Esophagus (tissue), 2 donors: Measurements from ENCODE around the gene USP46. TPM values are rescaled to one million over a fixed set of nuclear protein-coding genes. Genes with fewer than 3 reads are reported as not detected.
A peak's percentile ranks its signal among the peaks of the same experiment; 100 is the strongest.

ENCODE experiments used
- H3K27ac ChIP-seq, 2 donors: one replicate each; pipeline ENCODE4 v1.5.1; 2013; ENCODE audit warnings: low read depth in 2 of 2, mild to moderate bottlenecking in 2 of 2, inconsistent platforms in 1 of 2, low read length in 1 of 2, moderate library complexity in 1 of 2
- H3K27me3 ChIP-seq, 2 donors: one replicate each; pipeline ENCODE4 v1.6.1; 2013; ENCODE audit warnings: low read length in 2 of 2, control low read depth in 1 of 2, mild to moderate bottlenecking in 1 of 2; ENCODE audit not compliant: insufficient read depth in 2 of 2, control insufficient read depth in 1 of 2
- H3K36me3 ChIP-seq, 2 donors: one replicate each; pipeline ENCODE4 v1.6.1; 2013; ENCODE audit warnings: low read length in 1 of 2; ENCODE audit not compliant: control insufficient read depth in 2 of 2, insufficient read depth in 2 of 2
- H3K4me1 ChIP-seq, 2 donors: one replicate each; pipeline ENCODE4 v1.6.1; 2013; ENCODE audit warnings: low read length in 1 of 2; ENCODE audit not compliant: control insufficient read depth in 2 of 2, insufficient read depth in 2 of 2
- H3K4me3 ChIP-seq, 2 donors: one replicate each; pipeline ENCODE4 v1.5.1; 2013; ENCODE audit warnings: low read length in 2 of 2, mild to moderate bottlenecking in 2 of 2, low read depth in 1 of 2, moderate library complexity in 1 of 2
- H3K9me3 ChIP-seq, 2 donors: one replicate each; pipeline ENCODE4 v1.6.1; 2013; ENCODE audit warnings: mild to moderate bottlenecking in 2 of 2, low read depth in 1 of 2, low read length in 1 of 2, moderate library complexity in 1 of 2; ENCODE audit not compliant: control insufficient read depth in 2 of 2, insufficient read depth in 1 of 2
- WGBS, 2 donors: extraction: QIAGEN DNeasy Blood & Tissue Kit; methylation state at CpG; one replicate each; pipeline ENCODE4 v1.1.7; 2013; 5-methylcytosine and 5-hydroxymethylcytosine counted together
- polyA plus RNA-seq, 2 donors: library from polyadenylated mRNA; stranded (reverse); fragments of 200-250 nt; gene quantifications; one replicate each; pipeline ENCODE4 v1.2.3, GENCODE V29; 2013
- donor health status: healthy with polysubstance abuse.
- donor health status: Bipolar disorder and iron deficiency.

USP46 gene
- polyA plus RNA-seq, 2 donors, result 5.5 to 7.2 TPM

DNA sequence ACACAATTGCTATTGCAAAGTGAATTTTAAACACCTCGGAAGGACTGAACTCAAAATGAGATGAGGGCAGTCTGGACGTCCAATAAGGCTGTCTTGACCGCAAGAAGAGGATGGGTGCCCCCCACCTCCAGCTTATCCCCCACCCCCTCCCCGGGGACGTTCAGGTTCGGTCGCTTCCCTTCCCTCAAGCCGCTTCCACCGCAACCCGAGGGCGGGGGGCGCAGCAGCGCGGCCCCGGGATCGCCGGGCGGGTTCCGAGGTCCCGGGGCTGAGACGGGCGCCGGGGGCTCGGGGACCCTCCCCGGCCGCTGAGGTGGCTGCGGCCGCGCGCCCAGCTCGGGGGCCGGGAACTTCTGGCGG is 480 bp downstream of the USP46 start:
- Histone ChIP-seq H3K27me3 (no peaks in the 10 kb centered on the region), H3K9me3 (peaks cover 0 to 2% of the 10 kb centered on the region in 2 donors), H3K36me3 (peaks cover 0 to 2% of the 10 kb centered on the region in 2 donors), H3K27ac (peak overlapping the region; percentile 87 to 97), H3K4me1 (peaks cover 6 to 11% of the 10 kb centered on the region in 2 donors), H3K4me3 (peak overlapping the region; percentile 66 to 89)
- WGBS, 2 donors, result 0 to 1% methylated on average over 19 to 33 of the region's 33 CpGs

DNA sequence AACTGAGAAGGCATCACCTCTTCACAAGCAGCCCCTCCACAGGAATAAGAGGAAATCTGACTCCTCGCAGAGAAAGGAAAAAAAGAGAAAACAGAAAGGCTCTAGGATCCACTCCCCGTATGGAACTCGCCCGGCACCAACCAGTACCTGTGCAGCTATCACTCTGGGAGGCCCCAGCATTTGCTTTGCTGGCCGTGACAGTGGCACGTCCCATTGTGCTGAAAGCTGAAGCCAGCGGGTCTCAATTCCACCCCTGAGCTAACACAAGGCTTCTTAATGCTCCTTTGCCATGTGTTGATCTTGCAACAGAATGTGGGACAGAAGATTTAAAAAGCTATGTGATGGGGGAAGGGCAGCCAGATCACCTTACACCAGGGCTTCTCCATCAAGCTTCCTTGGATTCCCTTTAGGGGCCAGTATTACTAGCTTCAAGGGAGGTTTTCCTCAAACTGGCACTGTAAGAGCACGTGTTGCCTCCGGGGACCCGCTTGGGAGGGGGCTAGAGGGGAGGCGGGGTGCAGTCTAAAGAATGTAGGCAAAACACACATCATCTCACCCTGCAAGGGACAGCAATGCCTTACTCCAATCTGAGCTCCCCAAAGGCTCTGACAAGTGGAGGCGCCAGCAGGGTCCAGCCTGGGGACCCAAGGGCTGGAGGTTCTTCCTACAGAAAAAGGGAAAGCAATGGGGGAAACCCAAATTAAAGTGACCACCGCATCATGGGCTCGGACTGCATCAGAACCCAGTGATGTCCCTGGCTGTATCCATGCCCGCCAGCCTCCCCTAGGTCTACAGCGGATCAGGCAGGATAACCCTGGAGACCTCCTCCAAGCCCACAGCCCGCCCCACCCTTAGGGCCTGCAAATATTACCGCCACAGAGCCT is 1.2 kb downstream of the USP46 start:
- 43 to 58% methylated on average over 18 of the region's 18 CpGs for WGBS, 2 donors
- Histone ChIP-seq H3K27ac (peak overlapping the region; percentile 35 to 49), H3K27me3 (no peaks in the 10 kb centered on the region), H3K36me3 (peaks cover 0 to 2% of the 10 kb centered on the region in 2 donors), H3K4me1 (peaks cover 4 to 11% of the 10 kb centered on the region in 2 donors), H3K9me3 (peaks cover 0 to under 1% of the 10 kb centered on the region in 2 donors), H3K4me3 (peak overlapping the region; percentile 66 to 89)

DNA sequence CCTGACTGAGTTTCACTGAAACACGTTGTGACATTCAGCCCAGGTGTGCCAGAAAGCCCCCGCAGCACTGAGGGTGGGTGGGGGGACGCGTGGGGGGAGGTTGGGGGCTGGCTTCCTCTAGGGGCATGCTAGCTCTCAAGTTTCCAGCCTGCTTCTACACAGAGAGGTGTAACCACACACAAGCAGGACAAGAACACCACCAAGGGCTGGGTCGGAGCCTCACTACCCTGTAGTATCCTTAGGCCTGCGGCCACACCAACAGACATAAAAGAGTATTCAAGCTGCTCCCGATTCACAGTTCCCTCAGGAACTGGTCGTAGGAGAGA is 1.8 kb downstream of the USP46 start:
- peaks cover 4 to 11% of the 10 kb centered on the region in 2 donors for H3K4me1 ChIP-seq
- WGBS, 2 donors, result 76 to 82% methylated on average over 8 of the region's 8 CpGs
- H3K36me3 ChIP-seq, result peaks cover 0 to 2% of the 10 kb centered on the region in 2 donors
- H3K4me3 ChIP-seq, result peak overlapping the region in 1 of 2 donors; percentile 89
- no peaks in the 10 kb centered on the region for H3K27me3 ChIP-seq
- H3K27ac ChIP-seq, result peak overlapping the region; percentile 35 to 49
- H3K9me3 ChIP-seq, result no peaks in the 10 kb centered on the region

DNA sequence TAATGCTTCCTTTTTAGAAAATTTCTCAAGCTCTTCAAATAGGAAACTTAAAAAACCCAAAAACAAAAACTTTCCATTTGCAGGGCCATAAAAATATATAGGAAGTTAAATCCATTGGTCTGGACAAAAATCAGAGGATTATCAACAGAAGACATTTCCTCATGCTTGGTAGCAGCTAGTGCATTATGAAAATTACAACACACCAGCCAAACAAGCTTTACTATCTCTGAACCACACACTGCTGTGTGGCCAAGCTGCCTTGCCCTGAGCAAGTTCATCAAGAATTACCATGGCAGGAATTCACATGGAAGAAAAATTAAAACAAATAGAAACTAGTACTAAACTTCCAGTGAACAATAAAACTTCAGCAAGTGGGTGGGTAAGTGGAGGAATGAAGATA is 3.6 kb downstream of the USP46 start:
- peak overlapping the region; percentile 1 to 68 for H3K27ac ChIP-seq
- peak overlapping the region in 1 of 2 donors; percentile 5 for H3K4me3 ChIP-seq
- peaks cover 4 to 11% of the 10 kb centered on the region in 2 donors for H3K4me1 ChIP-seq
- H3K27me3 ChIP-seq, result no peaks in the 10 kb centered on the region
- no peaks in the 10 kb centered on the region for H3K9me3 ChIP-seq
- H3K36me3 ChIP-seq, result peaks cover 0 to under 1% of the 10 kb centered on the region in 2 donors

DNA sequence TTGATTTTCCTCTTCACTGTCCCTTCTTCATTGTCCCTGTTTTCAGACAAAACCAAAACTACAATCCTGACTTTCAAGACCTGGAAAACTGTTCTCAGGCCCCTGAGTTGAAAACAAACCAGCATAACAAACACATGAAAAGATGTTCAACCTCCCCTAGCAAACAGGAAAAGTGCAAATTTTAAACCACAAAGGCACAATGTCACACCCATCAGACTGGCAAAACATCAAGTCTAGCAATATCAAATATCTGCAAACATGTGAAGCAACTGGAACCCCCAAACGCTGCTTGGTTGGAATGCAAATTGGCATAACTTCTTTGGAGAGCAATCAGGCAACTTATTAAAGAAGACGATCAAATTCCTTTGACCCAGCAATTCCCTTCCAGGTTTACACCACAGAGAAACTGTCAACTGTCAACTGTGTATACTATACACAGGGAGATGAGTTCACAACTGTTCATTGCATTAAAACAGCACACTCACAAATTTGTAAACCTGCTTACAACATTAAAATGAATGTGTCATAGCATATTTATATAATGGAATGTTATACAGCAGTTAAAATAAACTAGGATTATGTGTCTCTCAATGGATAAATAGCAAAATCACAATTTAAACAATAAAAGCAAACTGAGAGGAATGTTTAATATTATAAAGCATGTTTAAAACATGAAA is 7.0 kb downstream of the USP46 start:
- Histone ChIP-seq H3K27ac (no peak overlapping the region), H3K36me3 (no peaks in the 10 kb centered on the region), H3K4me3 (no peak overlapping the region), H3K4me1 (peaks cover under 1 to 6% of the 10 kb centered on the region in 2 donors), H3K9me3 (no peaks in the 10 kb centered on the region), H3K27me3 (no peaks in the 10 kb centered on the region)
- WGBS, 2 donors, result 43 to 66% methylated on average over 2 of the region's 2 CpGs

DNA sequence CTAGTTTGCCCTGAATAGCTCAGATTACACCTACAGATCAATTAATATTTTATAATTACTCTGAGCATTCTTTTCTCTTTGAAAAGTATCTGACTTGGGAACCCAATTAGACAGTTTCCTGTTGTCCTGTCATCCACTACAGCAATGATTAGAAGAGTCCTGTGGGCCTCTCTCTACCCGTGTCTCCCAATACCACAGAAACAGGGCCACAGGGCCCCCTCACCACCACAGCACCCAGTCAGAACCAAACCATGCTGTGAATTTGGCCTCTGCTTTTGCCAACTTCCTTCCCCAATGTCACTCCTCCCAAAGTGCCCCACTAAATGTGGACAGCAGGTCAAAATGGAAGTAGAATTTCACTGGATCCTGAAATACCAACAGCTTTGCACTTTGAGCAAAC is 10.3 kb downstream of the USP46 start:
- Histone ChIP-seq H3K4me3 (no peak overlapping the region), H3K27me3 (no peaks in the 10 kb centered on the region), H3K36me3 (no peaks in the 10 kb centered on the region), H3K9me3 (no peaks in the 10 kb centered on the region), H3K27ac (no peak overlapping the region), H3K4me1 (peaks cover 0 to 2% of the 10 kb centered on the region in 2 donors)
- 78 to 85% methylated on average over 1 of the region's 1 CpG for WGBS, 2 donors

DNA sequence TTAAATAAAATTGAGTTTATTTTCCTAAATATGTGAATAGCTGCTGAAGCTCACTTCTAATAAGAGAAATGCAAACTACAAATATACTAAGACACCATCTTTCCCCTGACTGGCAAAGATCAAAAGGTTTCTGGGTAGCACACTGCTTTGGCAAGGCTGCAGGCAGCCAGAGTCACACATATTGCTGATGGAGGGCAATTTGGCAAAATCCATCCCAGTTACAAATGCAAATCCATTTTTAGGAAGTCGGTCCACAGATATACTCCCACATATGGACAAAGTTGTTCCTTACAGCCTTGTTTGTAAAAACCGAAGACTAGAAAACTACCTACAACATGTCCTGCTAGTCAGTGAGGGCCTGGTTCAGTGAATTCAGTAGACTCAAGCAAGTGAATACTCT is 12.4 kb downstream of the USP46 start:
- Histone ChIP-seq H3K4me3 (no peak overlapping the region), H3K9me3 (no peaks in the 10 kb centered on the region), H3K27ac (no peak overlapping the region), H3K4me1 (peaks cover 0 to 2% of the 10 kb centered on the region in 2 donors), H3K36me3 (no peaks in the 10 kb centered on the region), H3K27me3 (no peaks in the 10 kb centered on the region)
- WGBS, 2 donors, result 93% methylated on average over 2 of the region's 2 CpGs

DNA sequence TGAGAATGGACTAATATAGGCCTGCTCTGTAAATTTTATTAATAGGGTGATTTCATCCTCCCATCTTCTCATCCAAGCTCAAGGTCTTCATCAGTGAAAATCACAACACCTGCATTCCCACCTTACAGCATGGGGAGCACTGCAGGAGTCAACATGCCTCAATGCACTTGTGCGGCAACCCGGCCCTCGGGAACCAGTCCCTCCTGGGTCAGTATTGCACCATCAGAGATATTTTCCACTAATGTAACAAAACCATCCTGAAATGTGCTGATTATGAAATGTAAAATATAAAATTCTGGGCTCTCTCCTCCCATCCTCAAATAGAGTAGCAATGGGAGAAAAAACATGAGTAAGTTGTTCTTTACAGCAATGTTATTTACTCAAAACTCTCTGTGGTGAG is 13.0 kb downstream of the USP46 start:
- no peaks in the 10 kb centered on the region for H3K9me3 ChIP-seq
- peaks cover 0 to 2% of the 10 kb centered on the region in 2 donors for H3K4me1 ChIP-seq
- WGBS, 2 donors, result 91 to 99% methylated on average over 3 of the region's 3 CpGs
- no peaks in the 10 kb centered on the region for H3K36me3 ChIP-seq
- H3K27ac ChIP-seq, result no peak overlapping the region
- H3K27me3 ChIP-seq, result no peaks in the 10 kb centered on the region
- no peak overlapping the region for H3K4me3 ChIP-seq

DNA sequence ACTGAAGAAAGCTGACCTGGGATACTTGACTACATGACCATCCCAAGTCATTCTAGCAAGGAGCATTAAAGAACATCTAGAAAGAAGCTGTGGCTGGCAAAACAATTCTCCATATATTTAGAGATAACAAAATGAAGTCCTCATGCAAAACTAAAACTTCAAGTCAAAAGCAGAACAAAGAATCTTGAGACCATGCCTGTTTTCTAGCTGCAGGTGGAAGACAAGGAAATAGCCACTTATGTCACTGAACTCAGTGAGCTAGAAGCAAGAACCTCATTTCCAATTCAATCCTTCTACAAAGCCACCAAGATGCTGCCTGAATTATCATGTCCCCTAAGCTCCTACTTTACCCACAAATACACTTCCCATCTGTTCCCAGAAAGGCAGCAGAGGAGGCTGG is 13.8 kb downstream of the USP46 start:
- H3K4me3 ChIP-seq, result no peak overlapping the region
- H3K9me3 ChIP-seq, result no peaks in the 10 kb centered on the region
- no peaks in the 10 kb centered on the region for H3K27me3 ChIP-seq
- no peak overlapping the region for H3K27ac ChIP-seq
- peaks cover 0 to 2% of the 10 kb centered on the region in 2 donors for H3K4me1 ChIP-seq
- H3K36me3 ChIP-seq, result no peaks in the 10 kb centered on the region
